Activated CD8-positive, alpha-beta T cell treated with anti-CD3 and anti-CD28 coated beads for 36 hours (primary cell): ENCODE measurements around the gene LMBRD1. TPM values are rescaled to one million over a fixed set of nuclear protein-coding genes. Genes with fewer than 3 reads are reported as not detected.

Experiments used
- ATAC-seq: fragments of 200-7000 bp; cut with Tn5 transposase; one replicate; pipeline ENCODE4 v1.10.0; 2021; ENCODE audit warnings: mild to moderate bottlenecking, moderate library complexity
- CTCF ChIA-PET: fragments of 350-600 bp; sonication (Branson Sonifier 250); formaldehyde crosslinking; loops from one replicate; lab custom pipeline; 2021; ENCODE audit warnings: antibody characterized with exemption; lab: Charles Lee
- POLR2A ChIA-PET: fragments of 350-600 bp; sonication (Branson Sonifier 250); formaldehyde crosslinking; loops from one replicate; lab custom pipeline; 2021; ENCODE audit warnings: antibody characterized with exemption; lab: Charles Lee
- DNase-seq: peaks from one replicate; pipeline ENCODE4 v3.0.0-alpha.2; 2020
- H3K27ac Mint-ChIP-seq: one replicate; pipeline ENCODE4 v1.8.0; 2021; ENCODE audit warnings: mild to moderate bottlenecking, mixed read lengths
- H3K27me3 Mint-ChIP-seq: one replicate; pipeline ENCODE4 v1.8.0; 2021; ENCODE audit warnings: mixed read lengths
- H3K36me3 Mint-ChIP-seq: one replicate; pipeline ENCODE4 v1.8.0; 2021; ENCODE audit warnings: low read depth, mixed read lengths
- H3K4me1 Mint-ChIP-seq: one replicate; pipeline ENCODE4 v1.8.0; 2021; ENCODE audit warnings: low read depth, mixed read lengths
- H3K4me3 Mint-ChIP-seq: one replicate; pipeline ENCODE4 v1.8.0; 2021; ENCODE audit warnings: mild to moderate bottlenecking, moderate library complexity, mixed read lengths
- H3K9me3 Mint-ChIP-seq: one replicate; pipeline ENCODE4 v1.8.0; 2021; ENCODE audit warnings: mixed read lengths
- CTCF ChIP-seq: fragments of 200-600 bp; IDR thresholded peaks from one replicate; pipeline ENCODE4 v1.8.0; 2022; ENCODE audit warnings: antibody characterized with exemption, mild to moderate bottlenecking
- intact Hi-C: fragments of 100-400 bp; cut with micrococcal nuclease; formaldehyde crosslinking; loops from one replicate; pipeline ENCODE4 v1.10.0; 2022
- total RNA-seq, 2 experiments: library from RNA; stranded (reverse); gene quantifications; one replicate each; pipeline ENCODE4 v1.2.3, GENCODE V29; 2021

Gene LMBRD1
- 10 to 100 TPM; 14.6 to 15.9 TPM for total RNA-seq

GRCh38 chr6:69796642-69797390 lies at the start of gene LMBRD1:
LMBRD1 (minus strand) TSS chr6:69797010; CDS start chr6:69796881, 129 bp downstream.
- DNase-seq (peak; percentile 99), ATAC-seq (peak; percentile 93)
- Mint-ChIP-seq H3K36me3 (peaks cover 2% of the 10 kb centered on the region), H3K27ac (peak within 1 kb of the TSS; percentile 93), H3K4me3 (peak within 1 kb of the TSS; percentile 85), H3K27me3 (no peaks in the 10 kb centered on the region), H3K9me3 (no peaks in the 10 kb centered on the region), H3K4me1 (peaks cover 42% of the 10 kb centered on the region)
- POLR2A ChIA-PET = interaction anchor here (0.8 to 1.5 kb wide), 4 partner anchors 15 to 70 kb away, joined by 3 to 8 read pairs (median 4); no protein-coding TSS in a partner anchor
- intact Hi-C loops = loop anchor here (2.0 kb wide), 1 partner anchor 20 kb away; no protein-coding TSS in a partner anchor
- TF ChIP-seq CTCF = peak; percentile 82
- CTCF ChIA-PET = interaction anchor here (0.6 to 7.8 kb wide), 13 partner anchors 8 to 71 kb away, joined by 3 to 64 read pairs (median 4); no protein-coding TSS in a partner anchor

- no peak for TF ChIP-seq CTCF
- Mint-ChIP-seq H3K9me3 (no peaks in the 10 kb centered on the region), H3K4me3 (no peak overlapping the region), H3K27me3 (peaks cover 16% of the 10 kb centered on the region), H3K4me1 (no peaks in the 10 kb centered on the region), H3K36me3 (no peaks in the 10 kb centered on the region), H3K27ac (no peak overlapping the region)
- ChIA-PET CTCF (no interaction called here), POLR2A (no interaction called here)
- DNase-seq (no peak), ATAC-seq (no peak)
- intact Hi-C loops = no loop called here
Observed at GRCh38 chr6:69846312-69846711, 49.5 kb upstream of the LMBRD1 start.

GRCh38 chr6:69843189-69843588 lies 46.4 kb upstream of the LMBRD1 start:
- CTCF ChIA-PET = interaction anchor here (0.7 to 1.3 kb wide), 3 partner anchors 11 to 30 kb away, joined by 3 read pairs; no protein-coding TSS in a partner anchor
- DNase-seq = no peak
- TF ChIP-seq CTCF = no peak
- POLR2A ChIA-PET = interaction anchor here (0.5 kb wide), 1 partner anchor 131 kb away, joined by 3 read pairs; no protein-coding TSS in a partner anchor
- no peak for ATAC-seq
- Mint-ChIP-seq H3K27ac (no peak overlapping the region), H3K36me3 (no peaks in the 10 kb centered on the region), H3K4me1 (no peaks in the 10 kb centered on the region), H3K4me3 (no peak overlapping the region), H3K27me3 (peaks cover 19% of the 10 kb centered on the region), H3K9me3 (no peaks in the 10 kb centered on the region)
- intact Hi-C loops = no loop called here

- Mint-ChIP-seq H3K4me3 (no peak overlapping the region), H3K4me1 (no peaks in the 10 kb centered on the region), H3K36me3 (no peaks in the 10 kb centered on the region), H3K27ac (no peak overlapping the region), H3K27me3 (peaks cover 17% of the 10 kb centered on the region), H3K9me3 (no peaks in the 10 kb centered on the region)
- ATAC-seq = no peak
- TF ChIP-seq CTCF = no peak
- ChIA-PET POLR2A (no interaction called here), CTCF (no interaction called here)
- no peak for DNase-seq
- intact Hi-C loops = no loop called here
Observed at GRCh38 chr6:69841862-69842261, 45.1 kb upstream of the LMBRD1 start.
